HUES64 (cell line): ENCODE measurements around the gene PHF19.
A peak's percentile ranks its signal among the peaks of the same experiment; 100 is the strongest.

Experiments
- H3K27ac ChIP-seq: 2 replicates; pipeline ENCODE4 v1.7.0; 2013; ENCODE audit warnings: low read depth, low read length, inconsistent platforms
- H3K27me3 ChIP-seq: 2 replicates; pipeline ENCODE4 v1.6.1; 2013; ENCODE audit warnings: mild to moderate bottlenecking, low read length; ENCODE audit not compliant: insufficient read depth
- H3K36me3 ChIP-seq: 2 replicates; pipeline ENCODE4 v1.6.1; 2013; ENCODE audit warnings: mild to moderate bottlenecking, low read length; ENCODE audit not compliant: insufficient read depth
- H3K4me1 ChIP-seq: 2 replicates; pipeline ENCODE4 v1.6.1; 2013; ENCODE audit warnings: mild to moderate bottlenecking, low read length, moderate library complexity; ENCODE audit not compliant: insufficient read depth
- H3K4me3 ChIP-seq: 2 replicates; pipeline ENCODE4 v1.5.1; 2013; ENCODE audit warnings: mild to moderate bottlenecking, low read length, moderate library complexity
- H3K9ac ChIP-seq: 2 replicates; pipeline ENCODE4 v1.6.1; 2013; ENCODE audit warnings: mild to moderate bottlenecking, low read depth, low read length
- H3K9me3 ChIP-seq: 2 replicates; pipeline ENCODE4 v1.6.1; 2013; ENCODE audit warnings: low read depth, low read length; ENCODE audit not compliant: insufficient read depth
- WGBS: fragments of 150-250, 120-280 bp; methylation state at CpG from one replicate; pipeline ENCODE4 v1.1.7; 2013; ENCODE audit warnings: missing lambda C conversion rate; 5-methylcytosine and 5-hydroxymethylcytosine counted together

The PHF19 gene

GRCh38 chr9:120889606-120890271, 12.8 kb upstream of the PHF19 start:
- Histone ChIP-seq H3K9ac (no peak overlapping the region), H3K4me1 (no peaks in the 10 kb centered on the region; the same call in 1 of the 2 replicates), H3K27me3 (peaks cover 15% of the 10 kb centered on the region), H3K9me3 (no peaks in the 10 kb centered on the region), H3K4me3 (no peak overlapping the region), H3K36me3 (no peaks in the 10 kb centered on the region), H3K27ac (no peak overlapping the region)
- WGBS, result 93% methylated on average over 1 of the region's 1 CpG

- H3K9ac ChIP-seq, result no peak overlapping the region
- no peaks in the 10 kb centered on the region for H3K36me3 ChIP-seq
- no peaks in the 10 kb centered on the region for H3K9me3 ChIP-seq
- H3K27ac ChIP-seq, result no peak overlapping the region
- no peaks in the 10 kb centered on the region; the same call in 1 of the 2 replicates for H3K4me1 ChIP-seq
- H3K27me3 ChIP-seq, result peaks cover 5% of the 10 kb centered on the region
- no peak overlapping the region for H3K4me3 ChIP-seq
Measured at GRCh38 chr9:120888626-120889025, 11.6 kb upstream of the PHF19 start.

- H3K27me3 ChIP-seq, result no peaks in the 10 kb centered on the region; the same call in 1 of the 2 replicates
- H3K9me3 ChIP-seq, result no peaks in the 10 kb centered on the region
- H3K27ac ChIP-seq, result no peak overlapping the region
- H3K36me3 ChIP-seq, result no peaks in the 10 kb centered on the region
- WGBS, result 90% methylated on average over 8 of the region's 8 CpGs
- no peaks in the 10 kb centered on the region; the same call in 1 of the 2 replicates for H3K4me1 ChIP-seq
- no peak overlapping the region for H3K9ac ChIP-seq
- no peak overlapping the region for H3K4me3 ChIP-seq
Measured at GRCh38 chr9:120886490-120886967, 9.5 kb upstream of the PHF19 start.

- Histone ChIP-seq H3K4me1 (no peaks in the 10 kb centered on the region; the same call in 1 of the 2 replicates), H3K36me3 (no peaks in the 10 kb centered on the region), H3K9me3 (no peaks in the 10 kb centered on the region), H3K27me3 (no peaks in the 10 kb centered on the region; the same call in 1 of the 2 replicates), H3K9ac (no peak overlapping the region), H3K27ac (no peak overlapping the region), H3K4me3 (no peak overlapping the region)
- WGBS, result 80% methylated on average over 5 of the region's 5 CpGs
Measured at GRCh38 chr9:120885958-120886357, 9.0 kb upstream of the PHF19 start.

- no peaks in the 10 kb centered on the region for H3K9me3 ChIP-seq
- no peaks in the 10 kb centered on the region for H3K36me3 ChIP-seq
- H3K4me1 ChIP-seq, result no peaks in the 10 kb centered on the region
- no peak overlapping the region for H3K4me3 ChIP-seq
- H3K27ac ChIP-seq, result no peak overlapping the region
- 65% methylated on average over 3 of the region's 3 CpGs for WGBS
- H3K9ac ChIP-seq, result no peak overlapping the region
- no peaks in the 10 kb centered on the region; the same call in 1 of the 2 replicates for H3K27me3 ChIP-seq
Measured at GRCh38 chr9:120885457-120885856, 8.5 kb upstream of the PHF19 start.

GRCh38 chr9:120883608-120883996, 6.6 kb upstream of the PHF19 start:
- Histone ChIP-seq H3K4me3 (no peak overlapping the region), H3K9me3 (no peaks in the 10 kb centered on the region), H3K9ac (no peak overlapping the region), H3K36me3 (no peaks in the 10 kb centered on the region), H3K27ac (no peak overlapping the region), H3K4me1 (no peaks in the 10 kb centered on the region), H3K27me3 (no peaks in the 10 kb centered on the region; the same call in 1 of the 2 replicates)
- WGBS, result 91% methylated on average over 3 of the region's 3 CpGs

- H3K27me3 ChIP-seq, result peaks cover 3% of the 10 kb centered on the region
- no peak overlapping the region for H3K9ac ChIP-seq
- no peak overlapping the region for H3K4me3 ChIP-seq
- H3K27ac ChIP-seq, result no peak overlapping the region
- H3K9me3 ChIP-seq, result no peaks in the 10 kb centered on the region
- 90% methylated on average over 10 of the region's 10 CpGs for WGBS
- H3K4me1 ChIP-seq, result peaks cover 3% of the 10 kb centered on the region; the same call in 1 of the 2 replicates
- H3K36me3 ChIP-seq, result no peaks in the 10 kb centered on the region
Measured at GRCh38 chr9:120882935-120883607, 6.1 kb upstream of the PHF19 start.

GRCh38 chr9:120879446-120879845, 2.5 kb upstream of the PHF19 start:
- Histone ChIP-seq H3K27ac (no peak overlapping the region), H3K9me3 (no peaks in the 10 kb centered on the region), H3K36me3 (no peaks in the 10 kb centered on the region), H3K4me1 (peaks cover 23% of the 10 kb centered on the region), H3K4me3 (no peak overlapping the region), H3K27me3 (peaks cover 10% of the 10 kb centered on the region; the same call in 1 of the 2 replicates), H3K9ac (no peak overlapping the region)
- 88% methylated on average over 6 of the region's 6 CpGs for WGBS

GRCh38 chr9:120878188-120879130, 1.5 kb upstream of the PHF19 start:
- peaks cover 32% of the 10 kb centered on the region for H3K4me1 ChIP-seq
- H3K27me3 ChIP-seq, result peaks cover 10% of the 10 kb centered on the region; the same call in 1 of the 2 replicates
- 74% methylated on average over 8 of the region's 8 CpGs for WGBS
- H3K4me3 ChIP-seq, result no peak overlapping the region
- no peaks in the 10 kb centered on the region for H3K36me3 ChIP-seq
- no peaks in the 10 kb centered on the region for H3K9me3 ChIP-seq
- H3K9ac ChIP-seq, result no peak overlapping the region
- H3K27ac ChIP-seq, result no peak overlapping the region

- Histone ChIP-seq H3K9ac (peak overlapping the region; percentile 19), H3K27me3 (peaks cover 10% of the 10 kb centered on the region; the same call in 1 of the 2 replicates), H3K4me1 (peaks cover 39% of the 10 kb centered on the region), H3K4me3 (peak overlapping the region; percentile 68), H3K36me3 (no peaks in the 10 kb centered on the region), H3K27ac (no peak overlapping the region; the same call in 1 of the 2 replicates), H3K9me3 (no peaks in the 10 kb centered on the region)
- 8% methylated on average over 63 of the region's 63 CpGs for WGBS
Measured at GRCh38 chr9:120877276-120878034, 467 bp upstream of the PHF19 start.
